Astrocyte (in vitro differentiated cells and primary cell): Measurements from ENCODE around the gene SRSF9. TPM values are rescaled to one million over a fixed set of nuclear protein-coding genes. Genes with fewer than 3 reads are reported as not detected.

ENCODE experiments used
- DNase-seq: peaks from one replicate; pipeline ENCODE4 v3.0.0-alpha.2; 2010; ENCODE audit warnings: low read depth
- FAIRE-seq: peaks from 2 replicates; lab custom pipeline; 2011; peaks lifted over from hg19 to GRCh38; lab: Jason Lieb, UNC
- H2AFZ ChIP-seq: 2 replicates; pipeline ENCODE4 v1.6.0; 2012; ENCODE audit warnings: low read depth, low read length, inconsistent platforms
- H3K27ac ChIP-seq: 2 replicates; pipeline ENCODE4 v1.5.1; 2011; ENCODE audit warnings: low read depth, low read length, inconsistent platforms
- H3K27me3 ChIP-seq: 2 replicates; pipeline ENCODE4 v1.6.0; 2011; ENCODE audit warnings: low read length, inconsistent platforms; ENCODE audit not compliant: insufficient read depth
- H3K36me3 ChIP-seq: 2 replicates; pipeline ENCODE4 v1.5.1; 2011; ENCODE audit warnings: low read length, inconsistent platforms; ENCODE audit not compliant: insufficient read depth
- H3K4me1 ChIP-seq: 2 replicates; pipeline ENCODE4 v1.5.1; 2011; ENCODE audit warnings: low read length, inconsistent platforms; ENCODE audit not compliant: insufficient read depth
- H3K4me2 ChIP-seq: 2 replicates; pipeline ENCODE4 v1.6.0; 2012; ENCODE audit warnings: low read length, inconsistent platforms
- H3K4me3 ChIP-seq: 2 replicates; pipeline ENCODE4 v1.5.1; 2011; ENCODE audit warnings: low read depth, mild to moderate bottlenecking, low read length, inconsistent platforms; ENCODE audit not compliant: insufficient read depth
- H3K79me2 ChIP-seq: 2 replicates; pipeline ENCODE4 v1.6.0; 2012; ENCODE audit warnings: mild to moderate bottlenecking, low read length, inconsistent platforms; ENCODE audit not compliant: insufficient read depth
- H3K9ac ChIP-seq: 2 replicates; pipeline ENCODE4 v1.6.0; 2012; ENCODE audit warnings: mild to moderate bottlenecking, low read length, inconsistent platforms
- H3K9me3 ChIP-seq: 2 replicates; pipeline ENCODE4 v1.5.1; 2012; ENCODE audit warnings: low read depth, mild to moderate bottlenecking, low read length, inconsistent platforms; ENCODE audit not compliant: insufficient read depth
- H4K20me1 ChIP-seq: 2 replicates; pipeline ENCODE4 v1.6.0; 2012; ENCODE audit warnings: low read length, inconsistent platforms; ENCODE audit not compliant: insufficient read depth
- H3K27ac Mint-ChIP-seq: one replicate; pipeline ENCODE4 v1.8.0; 2021; ENCODE audit warnings: mild to moderate bottlenecking, mixed read lengths; ENCODE audit not compliant: unreplicated experiment
- H3K27me3 Mint-ChIP-seq: one replicate; pipeline ENCODE4 v1.8.0; 2021; ENCODE audit warnings: low read depth, mixed read lengths; ENCODE audit not compliant: unreplicated experiment
- H3K36me3 Mint-ChIP-seq: one replicate; pipeline ENCODE4 v1.8.0; 2021; ENCODE audit warnings: low read depth, mixed read lengths; ENCODE audit not compliant: unreplicated experiment
- H3K4me1 Mint-ChIP-seq: one replicate; pipeline ENCODE4 v1.8.0; 2021; ENCODE audit warnings: low read depth, mixed read lengths; ENCODE audit not compliant: unreplicated experiment
- H3K4me3 Mint-ChIP-seq: one replicate; pipeline ENCODE4 v1.8.0; 2021; ENCODE audit warnings: mild to moderate bottlenecking, moderate library complexity, mixed read lengths; ENCODE audit not compliant: unreplicated experiment
- H3K9me3 Mint-ChIP-seq: one replicate; pipeline ENCODE4 v1.8.0; 2021; ENCODE audit warnings: mild to moderate bottlenecking, mixed read lengths; ENCODE audit not compliant: unreplicated experiment
- EZH2 ChIP-seq: IDR thresholded peaks from 2 replicates; pipeline ENCODE4 v1.6.1; 2012; ENCODE audit warnings: mild to moderate bottlenecking, low read length, inconsistent platforms; ENCODE audit not compliant: insufficient read depth
- total RNA-seq: library from RNA; stranded (reverse); gene quantifications from 2 replicates; pipeline ENCODE4 v1.2.1, GENCODE V29; 2021
- TF ChIP-seq, protein P1 (sequence below): IDR thresholded peaks from 2 replicates; pipeline ENCODE4 v1.5.1; 2011; ENCODE audit warnings: low read depth, mild to moderate bottlenecking, inconsistent platforms, low read length, moderate library complexity; ENCODE audit not compliant: insufficient read depth

SRSF9 gene
- total RNA-seq, 1 donor from 2014 or later = 223 TPM

DNA sequence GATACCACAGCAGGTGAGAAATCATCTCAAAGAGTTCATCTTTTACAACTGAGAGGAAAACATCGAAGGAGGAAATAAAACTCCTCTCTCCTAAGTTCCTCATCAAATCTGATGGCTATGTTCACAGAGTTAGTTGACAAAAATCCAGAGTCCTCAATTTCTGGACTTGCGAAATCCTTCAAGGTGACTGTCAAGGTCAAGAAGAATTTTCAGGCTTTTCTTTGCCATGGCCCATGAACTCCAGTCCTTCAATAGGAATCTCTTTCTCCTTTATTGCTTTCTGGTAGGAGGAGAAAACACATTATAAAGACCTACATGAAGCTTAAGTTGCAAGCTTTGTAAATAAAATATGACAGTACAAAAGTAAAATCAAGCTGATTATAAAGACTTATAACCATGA lies 24.9 kb downstream of the SRSF9 start:
- H3K4me1 Mint-ChIP-seq = peaks cover 14% of the 10 kb centered on the region
- no peak overlapping the region for H3K27ac Mint-ChIP-seq
- H3K36me3 Mint-ChIP-seq = peaks cover 9% of the 10 kb centered on the region
- Histone ChIP-seq H3K4me3 (no peak overlapping the region), H3K27me3 (no peaks in the 10 kb centered on the region), H3K79me2 (peaks cover 86% of the 10 kb centered on the region), H4K20me1 (peaks cover 36% of the 10 kb centered on the region), H2AFZ (no peak overlapping the region), H3K36me3 (peaks cover 32% of the 10 kb centered on the region), H3K9ac (no peak overlapping the region), H3K4me2 (peak overlapping the region; percentile 97), H3K4me1 (peaks cover 12% of the 10 kb centered on the region), H3K9me3 (no peaks in the 10 kb centered on the region), H3K27ac (no peak overlapping the region)
- peak overlapping the region; percentile 100 for H3K4me3 Mint-ChIP-seq
- H3K9me3 Mint-ChIP-seq = no peaks in the 10 kb centered on the region
- no peak for TF ChIP-seq EZH2
- TF ChIP-seq, protein P1, sequence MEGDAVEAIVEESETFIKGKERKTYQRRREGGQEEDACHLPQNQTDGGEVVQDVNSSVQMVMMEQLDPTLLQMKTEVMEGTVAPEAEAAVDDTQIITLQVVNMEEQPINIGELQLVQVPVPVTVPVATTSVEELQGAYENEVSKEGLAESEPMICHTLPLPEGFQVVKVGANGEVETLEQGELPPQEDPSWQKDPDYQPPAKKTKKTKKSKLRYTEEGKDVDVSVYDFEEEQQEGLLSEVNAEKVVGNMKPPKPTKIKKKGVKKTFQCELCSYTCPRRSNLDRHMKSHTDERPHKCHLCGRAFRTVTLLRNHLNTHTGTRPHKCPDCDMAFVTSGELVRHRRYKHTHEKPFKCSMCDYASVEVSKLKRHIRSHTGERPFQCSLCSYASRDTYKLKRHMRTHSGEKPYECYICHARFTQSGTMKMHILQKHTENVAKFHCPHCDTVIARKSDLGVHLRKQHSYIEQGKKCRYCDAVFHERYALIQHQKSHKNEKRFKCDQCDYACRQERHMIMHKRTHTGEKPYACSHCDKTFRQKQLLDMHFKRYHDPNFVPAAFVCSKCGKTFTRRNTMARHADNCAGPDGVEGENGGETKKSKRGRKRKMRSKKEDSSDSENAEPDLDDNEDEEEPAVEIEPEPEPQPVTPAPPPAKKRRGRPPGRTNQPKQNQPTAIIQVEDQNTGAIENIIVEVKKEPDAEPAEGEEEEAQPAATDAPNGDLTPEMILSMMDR = no peak
- H3K27me3 Mint-ChIP-seq = no peaks in the 10 kb centered on the region
- DNase-seq = no peak
- FAIRE-seq = no peak

DNA sequence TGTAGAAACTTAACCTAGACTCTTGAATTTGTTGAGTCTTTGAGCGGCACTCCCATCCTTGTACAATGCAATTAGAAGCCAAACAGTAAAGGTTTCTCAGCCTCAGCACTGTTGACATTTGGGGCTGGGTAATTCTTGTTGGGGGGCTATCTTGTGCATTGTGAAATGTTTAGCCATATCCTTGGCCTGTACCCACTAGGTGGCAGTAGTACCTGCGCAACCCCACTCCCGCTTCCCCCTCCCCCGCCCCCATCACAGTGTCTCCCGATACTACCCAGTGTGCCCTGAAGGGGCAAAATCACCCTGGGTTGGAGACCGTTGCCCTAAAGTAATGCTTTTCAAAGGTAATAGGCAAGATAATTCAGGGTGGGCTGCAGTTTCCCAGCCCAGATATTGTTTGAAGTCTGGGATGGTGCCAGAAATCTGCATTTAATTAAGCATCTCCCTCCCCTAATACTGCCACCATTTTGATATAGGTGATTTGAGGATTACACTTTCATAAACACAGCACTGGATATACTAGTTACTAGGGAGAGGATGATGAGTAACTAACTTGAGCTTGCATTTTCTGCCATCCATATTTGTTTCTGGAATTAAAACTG lies 29.8 kb downstream of the SRSF9 start:
- TF ChIP-seq EZH2 = no peak
- TF ChIP-seq, protein P1 = peak; percentile 34
- Histone ChIP-seq H3K9me3 (no peaks in the 10 kb centered on the region), H3K79me2 (peaks cover 62% of the 10 kb centered on the region), H4K20me1 (peaks cover 34% of the 10 kb centered on the region), H2AFZ (no peak overlapping the region), H3K36me3 (peaks cover 26% of the 10 kb centered on the region), H3K4me1 (peaks cover 13% of the 10 kb centered on the region), H3K9ac (no peak overlapping the region), H3K27me3 (no peaks in the 10 kb centered on the region), H3K4me2 (peak overlapping the region; percentile 95), H3K4me3 (no peak overlapping the region), H3K27ac (no peak overlapping the region)
- Mint-ChIP-seq H3K9me3 (no peaks in the 10 kb centered on the region), H3K27me3 (no peaks in the 10 kb centered on the region), H3K4me3 (peak overlapping the region; percentile 57), H3K4me1 (peaks cover 8% of the 10 kb centered on the region), H3K27ac (no peak overlapping the region), H3K36me3 (peaks cover 6% of the 10 kb centered on the region)
- no peak for FAIRE-seq
- peak; percentile 25 for DNase-seq

DNA sequence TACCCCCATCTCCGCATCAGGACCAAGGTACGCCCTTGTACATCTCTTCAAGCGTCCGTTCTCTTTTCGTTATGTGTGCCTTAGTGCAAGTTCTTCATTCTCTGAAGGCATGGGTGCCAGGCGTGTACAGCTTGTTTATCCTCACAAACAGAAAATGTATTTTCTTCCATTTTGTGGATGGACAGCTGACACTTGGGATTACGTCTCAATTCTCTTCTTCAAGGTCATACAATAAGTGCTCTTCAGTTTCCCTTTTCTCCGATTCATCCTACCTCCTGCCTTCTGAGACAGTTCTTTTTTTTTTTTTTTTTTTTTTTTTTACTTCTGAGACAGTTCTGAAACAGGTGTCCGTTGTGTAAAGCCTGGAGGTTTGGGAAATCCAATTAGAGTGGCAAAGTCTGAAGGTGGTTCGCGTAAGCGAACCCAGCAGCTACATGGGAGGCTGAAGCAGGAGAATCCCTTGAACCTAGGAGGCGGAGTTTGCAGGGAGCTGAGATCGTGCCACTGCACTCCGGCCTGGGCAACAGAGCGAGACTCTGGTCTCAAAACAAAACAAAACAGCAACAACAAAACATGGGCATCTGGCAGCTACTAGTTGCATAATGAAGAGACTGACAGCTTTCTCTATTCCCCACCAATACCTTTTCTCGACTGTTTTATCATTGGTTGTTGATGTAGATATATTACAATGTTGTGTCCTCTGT lies 30.9 kb downstream of the SRSF9 start:
- peaks cover 18% of the 10 kb centered on the region for H3K36me3 ChIP-seq
- H3K27me3 ChIP-seq = no peaks in the 10 kb centered on the region
- Mint-ChIP-seq H3K4me1 (peaks cover 2% of the 10 kb centered on the region), H3K27me3 (no peaks in the 10 kb centered on the region), H3K36me3 (peaks cover 3% of the 10 kb centered on the region), H3K27ac (no peak overlapping the region), H3K4me3 (peak overlapping the region; percentile 97), H3K9me3 (no peaks in the 10 kb centered on the region)
- DNase-seq (no peak), FAIRE-seq (no peak)
- H4K20me1 ChIP-seq = peaks cover 27% of the 10 kb centered on the region
- H3K9me3 ChIP-seq = no peaks in the 10 kb centered on the region
- peak overlapping the region; percentile 95 for H3K4me2 ChIP-seq
- H3K4me1 ChIP-seq = peaks cover 13% of the 10 kb centered on the region
- TF ChIP-seq EZH2 = no peak
- TF ChIP-seq, protein P1 = no peak
- peaks cover 50% of the 10 kb centered on the region for H3K79me2 ChIP-seq
- peak overlapping the region; percentile 89 for H3K9ac ChIP-seq
- H3K27ac ChIP-seq = peak overlapping the region; percentile 68
- H3K4me3 ChIP-seq = peak overlapping the region; percentile 88
- H2AFZ ChIP-seq = peak overlapping the region; percentile 99
